ENCODE data around the gene SPOCK1.

GRCh38 chr5:137262818-137263217 is 236.3 kb downstream of the SPOCK1 start:
- TF ChIP-seq EZH2 (conservative IDR thresholded peaks at IDR 0.05; ENCODE audit: low read depth, low read length) = no peak
- TF ChIP-seq, protein P1, sequence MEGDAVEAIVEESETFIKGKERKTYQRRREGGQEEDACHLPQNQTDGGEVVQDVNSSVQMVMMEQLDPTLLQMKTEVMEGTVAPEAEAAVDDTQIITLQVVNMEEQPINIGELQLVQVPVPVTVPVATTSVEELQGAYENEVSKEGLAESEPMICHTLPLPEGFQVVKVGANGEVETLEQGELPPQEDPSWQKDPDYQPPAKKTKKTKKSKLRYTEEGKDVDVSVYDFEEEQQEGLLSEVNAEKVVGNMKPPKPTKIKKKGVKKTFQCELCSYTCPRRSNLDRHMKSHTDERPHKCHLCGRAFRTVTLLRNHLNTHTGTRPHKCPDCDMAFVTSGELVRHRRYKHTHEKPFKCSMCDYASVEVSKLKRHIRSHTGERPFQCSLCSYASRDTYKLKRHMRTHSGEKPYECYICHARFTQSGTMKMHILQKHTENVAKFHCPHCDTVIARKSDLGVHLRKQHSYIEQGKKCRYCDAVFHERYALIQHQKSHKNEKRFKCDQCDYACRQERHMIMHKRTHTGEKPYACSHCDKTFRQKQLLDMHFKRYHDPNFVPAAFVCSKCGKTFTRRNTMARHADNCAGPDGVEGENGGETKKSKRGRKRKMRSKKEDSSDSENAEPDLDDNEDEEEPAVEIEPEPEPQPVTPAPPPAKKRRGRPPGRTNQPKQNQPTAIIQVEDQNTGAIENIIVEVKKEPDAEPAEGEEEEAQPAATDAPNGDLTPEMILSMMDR (CRISPR knock-in tag; IDR thresholded peaks at IDR 0.05) = no peak
- no peak for TF ChIP-seq ATF1 (CRISPR knock-in tag; IDR thresholded peaks at IDR 0.05)
- no peak for TF ChIP-seq EP300 (IDR thresholded peaks at IDR 0.05; ENCODE audit: low read depth in 2 of 2, low read length in 2 of 2)
- no peak for TF ChIP-seq EP300 (CRISPR knock-in tag; IDR thresholded peaks at IDR 0.05; ENCODE audit: borderline replicate concordance)
